GM06990 (cell line): ENCODE measurements around the gene OR4F17.
"Not testable (repeated sequence)": the region's sequence is repeated elsewhere in the genome, so short reads cannot be mapped to it uniquely, and the experiment has no call there.

ENCODE experiments used
- DNase-seq: peaks from one replicate; pipeline ENCODE4 v3.0.0-alpha.2; 2011; ENCODE audit not compliant: insufficient read length; ENCODE audit errors: extremely low read depth
- H3K27me3 ChIP-seq: replicated peaks from 2 replicates; pipeline ENCODE4 v1.6.0; 2011; ENCODE audit warnings: low read length; ENCODE audit not compliant: control insufficient read depth, insufficient read depth
- H3K36me3 ChIP-seq: 2 replicates; pipeline ENCODE4 v1.5.1; 2011; ENCODE audit warnings: low read length; ENCODE audit not compliant: control insufficient read depth, insufficient read depth
- H3K4me3 ChIP-seq: replicated peaks from 2 replicates; pipeline ENCODE4 v1.5.1; 2011; ENCODE audit warnings: low read depth, mild to moderate bottlenecking, control low read depth, low read length

Gene OR4F17, protein sequence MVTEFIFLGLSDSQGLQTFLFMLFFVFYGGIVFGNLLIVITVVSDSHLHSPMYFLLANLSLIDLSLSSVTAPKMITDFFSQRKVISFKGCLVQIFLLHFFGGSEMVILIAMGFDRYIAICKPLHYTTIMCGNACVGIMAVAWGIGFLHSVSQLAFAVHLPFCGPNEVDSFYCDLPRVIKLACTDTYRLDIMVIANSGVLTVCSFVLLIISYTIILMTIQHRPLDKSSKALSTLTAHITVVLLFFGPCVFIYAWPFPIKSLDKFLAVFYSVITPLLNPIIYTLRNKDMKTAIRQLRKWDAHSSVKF

DNA sequence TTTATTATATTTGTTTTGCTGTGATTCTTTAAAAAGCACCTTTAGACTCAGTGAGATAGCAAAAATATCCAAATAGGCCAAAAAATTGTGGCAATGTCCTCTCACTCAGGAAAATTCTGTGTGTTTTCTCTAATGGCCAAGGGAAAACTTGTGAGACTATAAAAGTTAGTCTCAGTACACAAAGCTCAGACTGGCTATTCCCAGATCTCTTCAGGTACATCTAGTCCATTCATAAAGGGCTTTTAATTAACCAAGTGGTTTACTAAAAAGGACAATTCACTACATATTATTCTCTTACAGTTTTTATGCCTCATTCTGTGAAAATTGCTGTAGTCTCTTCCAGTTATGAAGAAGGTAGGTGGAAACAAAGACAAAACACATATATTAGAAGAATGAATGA is at the start of gene OR4F17:
Gene OR4F17, plus strand, starts transcription at position 301 of the 400 bp plus-strand sequence. CDS start 3,575 bp downstream, outside the sequence.
- H3K27me3 ChIP-seq, H3K36me3 ChIP-seq, H3K4me3 ChIP-seq, DNase-seq: not testable (repeated sequence)

DNA sequence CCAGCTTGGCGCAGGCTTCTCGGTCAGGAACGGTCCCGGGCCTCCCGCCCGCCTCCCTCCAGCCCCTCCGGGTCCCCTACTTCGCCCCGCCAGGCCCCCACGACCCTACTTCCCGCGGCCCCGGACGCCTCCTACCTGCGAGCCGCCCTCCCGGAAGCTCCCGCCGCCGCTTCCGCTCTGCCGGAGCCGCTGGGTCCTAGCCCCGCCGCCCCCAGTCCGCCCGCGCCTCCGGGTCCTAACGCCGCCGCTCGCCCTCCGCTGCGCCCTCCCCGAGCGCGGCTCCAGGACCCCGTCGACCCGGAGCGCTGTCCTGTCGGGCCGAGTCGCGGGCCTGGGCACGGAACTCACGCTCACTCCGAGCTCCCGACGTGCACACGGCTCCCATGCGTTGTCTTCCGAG is 36.1 kb upstream of the OR4F17 start:
- not testable (repeated sequence) for H3K36me3 ChIP-seq, H3K4me3 ChIP-seq, DNase-seq, H3K27me3 ChIP-seq

DNA sequence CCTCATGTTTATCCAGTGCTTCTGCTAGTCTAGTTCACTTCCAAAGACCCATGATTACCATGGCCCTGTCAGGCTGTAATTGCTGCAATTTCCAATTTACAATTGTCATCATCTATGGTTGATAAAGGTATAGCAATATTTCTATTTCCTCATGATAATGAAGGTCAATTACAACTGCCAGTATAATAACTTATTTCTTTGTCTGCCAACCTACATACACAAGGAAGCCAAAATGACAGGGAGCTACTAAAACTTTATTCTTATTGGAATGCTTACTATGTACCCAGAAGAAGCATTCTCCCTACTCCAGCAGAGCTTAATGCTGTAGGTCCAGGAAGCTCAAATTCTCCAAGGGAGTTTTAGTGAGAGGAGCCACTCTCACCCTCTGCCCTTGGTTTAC is 24.0 kb upstream of the OR4F17 start:
- not testable (repeated sequence) for H3K4me3 ChIP-seq, DNase-seq, H3K36me3 ChIP-seq, H3K27me3 ChIP-seq

DNA sequence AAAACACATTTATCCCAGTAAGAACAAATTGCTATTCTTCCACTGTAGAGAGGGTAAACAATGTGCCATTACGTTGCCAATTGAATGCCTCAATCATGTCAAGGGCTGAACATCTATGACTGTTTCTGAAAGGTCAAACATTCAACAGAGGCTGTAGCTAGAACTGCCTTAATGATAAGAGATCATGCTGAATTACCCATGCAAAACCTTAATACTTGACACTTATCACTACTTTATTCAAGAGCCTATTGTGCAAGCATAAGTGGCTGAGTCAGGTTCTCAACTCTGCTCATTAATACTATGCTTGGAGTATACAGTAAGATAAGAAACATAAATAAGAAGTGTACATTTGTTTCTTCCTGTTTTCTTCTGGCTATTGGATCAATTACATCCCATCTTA is 23.3 kb upstream of the OR4F17 start:
- not testable (repeated sequence) for H3K4me3 ChIP-seq, H3K36me3 ChIP-seq, H3K27me3 ChIP-seq, DNase-seq

DNA sequence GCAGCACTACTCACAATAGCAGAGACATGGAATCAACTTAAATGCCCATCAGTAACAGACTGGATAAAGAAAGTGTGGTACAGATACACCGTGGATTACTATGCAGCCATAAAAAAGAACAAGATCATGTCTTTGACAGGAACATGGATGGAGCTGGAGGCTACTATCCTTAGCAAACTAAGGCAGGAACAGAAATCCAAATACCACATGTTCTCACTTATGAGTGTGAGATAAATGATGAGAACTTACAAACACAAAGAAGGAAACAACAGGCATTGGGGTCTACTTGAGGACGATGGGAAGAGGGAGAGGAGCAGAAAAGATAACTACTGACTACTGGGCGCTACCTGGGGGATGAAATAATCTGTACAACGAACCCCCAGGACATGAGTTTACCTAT is 16.2 kb upstream of the OR4F17 start:
- H3K4me3 ChIP-seq, H3K27me3 ChIP-seq, H3K36me3 ChIP-seq, DNase-seq: not testable (repeated sequence)

- not testable (repeated sequence) for DNase-seq, H3K27me3 ChIP-seq, H3K36me3 ChIP-seq, H3K4me3 ChIP-seq
Observed at GRCh38 chr19:94794-95193, 12.1 kb upstream of the OR4F17 start.

GRCh38 chr19:97647-98046 is 9.3 kb upstream of the OR4F17 start:
- DNase-seq, H3K27me3 ChIP-seq: not testable (repeated sequence)

GRCh38 chr19:120443-121140 is 13.7 kb downstream of the OR4F17 start:
- not testable (repeated sequence) for DNase-seq, H3K36me3 ChIP-seq, H3K4me3 ChIP-seq, H3K27me3 ChIP-seq

More at GRCh38 chr19:97647-98046, 9.3 kb upstream of the OR4F17 start:
- not testable (repeated sequence) for H3K4me3 ChIP-seq, H3K36me3 ChIP-seq
